HPDE6-E6E7 (cell line): ENCODE measurements around the gene LRP1B.
"Not testable (repeated sequence)": the region's sequence is repeated elsewhere in the genome, so short reads cannot be mapped to it uniquely, and the experiment has no call there.

ENCODE experiments used
- DNase-seq: peaks from one replicate; pipeline ENCODE4 v3.0.0; 2011; ENCODE audit warnings: missing footprints; ENCODE audit errors: extremely low spot score

LRP1B gene

DNA sequence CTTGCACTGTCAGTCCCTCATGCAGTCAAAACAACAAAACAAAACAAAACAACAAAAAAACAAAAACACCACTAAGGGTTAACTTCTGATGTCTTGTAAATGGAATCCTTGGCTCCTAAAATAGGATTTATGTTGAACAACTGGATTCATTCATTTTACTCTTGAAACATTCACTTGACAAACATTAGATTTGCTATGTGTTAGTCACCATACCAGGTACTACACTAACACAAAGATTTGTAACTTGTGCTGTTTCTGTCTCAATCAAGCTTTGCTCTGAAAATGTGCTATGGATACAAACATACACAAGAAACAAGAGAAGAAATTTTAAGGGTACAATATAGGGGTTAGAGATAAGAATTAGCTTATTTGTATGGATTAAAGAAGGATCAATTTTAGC, 812.8 kb downstream of the LRP1B start:
- no peak for DNase-seq

- DNase-seq: no peak
Observed at GRCh38 chr2:141316606-141317005, 814.2 kb downstream of the LRP1B start.

DNA sequence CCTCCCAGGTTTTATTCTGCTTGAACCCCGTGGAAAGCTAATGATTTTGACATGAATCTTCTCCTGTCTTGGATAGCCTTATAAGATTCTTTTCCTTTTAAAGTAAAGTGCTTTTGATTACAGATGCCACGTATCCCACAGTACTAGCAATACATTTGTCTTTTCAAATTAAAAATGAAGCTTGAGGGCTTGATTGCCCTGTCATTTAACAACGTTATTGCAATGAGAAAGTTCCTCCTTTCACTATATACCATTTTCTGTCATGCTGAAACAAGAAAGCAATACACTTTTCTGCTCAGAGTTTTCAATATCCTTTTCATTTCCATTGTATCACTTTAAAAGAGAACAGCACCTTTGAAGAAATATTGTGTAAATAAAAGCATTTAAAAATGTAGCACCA, 814.7 kb downstream of the LRP1B start:
- DNase-seq: no peak

GRCh38 chr2:141313972-141314371, 816.8 kb downstream of the LRP1B start:
- no peak for DNase-seq

DNA sequence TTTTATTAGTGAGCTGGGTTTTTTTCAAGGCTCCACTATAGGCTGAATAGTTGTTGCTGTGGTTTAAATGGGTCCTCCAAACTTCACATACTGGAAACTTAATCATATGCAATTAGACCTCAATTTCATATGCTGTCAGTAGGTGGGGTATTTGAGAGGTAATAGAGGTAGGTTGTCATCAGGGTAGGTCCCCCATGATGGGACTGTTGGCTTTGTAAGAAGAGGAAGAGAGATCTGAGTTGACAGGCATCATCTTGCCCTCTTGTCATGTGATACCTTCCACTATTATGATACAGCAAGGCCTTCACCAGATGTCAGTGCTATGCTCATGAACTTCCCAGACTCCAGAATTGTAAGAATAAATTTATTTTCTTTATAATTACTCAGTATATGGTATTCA, 819.4 kb downstream of the LRP1B start:
- no peak for DNase-seq

GRCh38 chr2:141306368-141306767, 824.4 kb downstream of the LRP1B start:
- DNase-seq: no peak

GRCh38 chr2:141301551-141301950, 829.3 kb downstream of the LRP1B start:
- no peak for DNase-seq

DNA sequence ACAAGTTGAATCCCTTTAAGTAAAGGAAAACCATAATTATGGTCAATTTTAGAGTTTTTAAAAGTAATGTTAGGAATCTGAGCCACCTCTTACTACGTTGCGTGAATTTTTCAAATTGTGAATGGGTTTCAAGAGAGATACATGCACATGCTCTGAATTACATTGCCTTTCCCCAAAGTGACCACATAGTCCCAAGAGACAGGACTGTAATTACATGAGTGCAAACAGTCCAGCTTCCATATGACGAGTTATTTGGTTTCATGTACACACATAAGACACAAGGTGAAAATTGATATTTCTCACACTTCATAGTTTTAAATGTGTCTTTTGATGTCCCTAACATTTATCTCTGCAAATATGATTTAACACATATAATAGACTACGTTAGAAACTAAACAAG, 850.8 kb downstream of the LRP1B start:
- no peak for DNase-seq

- DNase-seq: no peak
Observed at GRCh38 chr2:141271346-141271745, 859.5 kb downstream of the LRP1B start.

DNA sequence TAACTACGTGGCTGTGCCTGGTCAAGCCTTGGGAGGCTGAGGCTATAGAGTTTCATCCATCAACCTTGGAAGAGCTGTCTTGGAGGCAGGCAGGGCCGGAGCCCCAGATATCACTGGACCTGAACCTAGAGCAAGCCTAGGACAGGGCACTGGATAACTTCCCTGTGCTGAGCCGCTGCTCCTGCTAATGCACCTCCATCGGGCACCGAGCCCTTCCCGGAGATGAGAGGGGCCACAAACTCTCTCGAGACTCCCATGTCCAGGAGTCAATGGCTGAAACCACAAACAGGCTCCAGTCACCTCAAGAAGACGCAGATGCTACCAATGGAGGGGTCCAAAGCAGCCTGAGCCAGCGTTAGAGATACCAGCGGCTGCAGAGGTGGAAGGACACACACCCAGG, 866.0 kb downstream of the LRP1B start:
- no peak for DNase-seq

GRCh38 chr2:141260911-141261310, 869.9 kb downstream of the LRP1B start:
- no peak for DNase-seq

DNA sequence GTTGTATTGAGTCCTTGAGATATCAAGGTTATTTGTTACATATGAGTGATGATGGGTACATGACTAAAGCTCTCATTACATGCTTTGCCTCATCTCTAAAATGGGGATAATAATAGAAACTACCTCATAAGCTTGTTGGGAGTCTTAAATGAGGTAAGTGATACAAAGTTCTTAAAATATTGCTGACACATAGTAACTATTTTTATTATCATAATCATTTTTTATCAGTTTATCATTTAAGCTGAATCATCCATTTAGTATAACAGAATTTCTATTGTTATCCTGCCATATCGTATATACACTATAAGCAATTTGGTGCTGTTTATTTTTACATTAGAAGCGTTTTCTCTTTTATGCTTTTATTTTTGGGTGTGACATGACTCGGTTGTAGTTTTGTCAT, 871.1 kb downstream of the LRP1B start:
- no peak for DNase-seq

GRCh38 chr2:141242008-141242407, 888.8 kb downstream of the LRP1B start:
- DNase-seq: no peak

- no peak for DNase-seq
Observed at GRCh38 chr2:141226560-141226959, 904.3 kb downstream of the LRP1B start.

DNA sequence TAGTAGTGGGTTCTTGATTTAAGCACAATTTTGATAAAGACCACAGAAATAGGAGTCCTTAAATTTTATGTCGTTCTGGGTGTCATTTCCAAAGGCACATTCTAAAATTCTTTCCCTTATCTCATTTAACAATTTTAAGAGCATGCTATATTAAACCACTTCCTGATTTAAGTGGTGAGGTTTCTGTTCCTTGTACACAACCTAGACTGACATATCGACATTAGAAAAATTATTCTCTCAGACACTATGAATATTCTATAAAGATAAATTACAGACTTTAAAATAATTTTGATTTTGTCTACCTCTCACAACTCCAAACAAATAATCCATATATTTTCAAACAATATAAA, 923.8 kb downstream of the LRP1B start:
- DNase-seq: no peak

- no peak for DNase-seq
Observed at GRCh38 chr2:141201016-141201565, 929.7 kb downstream of the LRP1B start.

- DNase-seq: no peak
Observed at GRCh38 chr2:141200191-141200590, 930.6 kb downstream of the LRP1B start.

- no peak for DNase-seq
Observed at GRCh38 chr2:141199711-141200110, 931.1 kb downstream of the LRP1B start.

- DNase-seq: no peak
Observed at GRCh38 chr2:141195087-141195486, 935.7 kb downstream of the LRP1B start.

- DNase-seq: no peak
Observed at GRCh38 chr2:141187075-141187439, 943.8 kb downstream of the LRP1B start.

GRCh38 chr2:141186413-141187074, 944.3 kb downstream of the LRP1B start:
- no peak for DNase-seq

- DNase-seq: no peak
Observed at GRCh38 chr2:141182246-141182645, 948.6 kb downstream of the LRP1B start.

- not testable (repeated sequence) for DNase-seq
Observed at GRCh38 chr2:141169117-141169516, 961.7 kb downstream of the LRP1B start.

- DNase-seq: no peak
Observed at GRCh38 chr2:141162314-141162713, 968.5 kb downstream of the LRP1B start.
